ENCODE data around the gene RAB7B.

The RAB7B gene

GRCh38 chr1:205975387-205975998 lies 27.7 kb downstream of the RAB7B start:
- Histone ChIP-seq H3K4me1 (ENCODE audit: control insufficient read depth, insufficient read depth, low read length) (no peaks in the 10 kb centered on the region), H3K27me3 (ENCODE audit: control insufficient read depth, insufficient read depth, low read length) (no peaks in the 10 kb centered on the region), H3K27ac (ENCODE audit: low read depth, low read length) (no peak overlapping the region), H3K4me3 (ENCODE audit: low read length) (no peak overlapping the region), H3K36me3 (ENCODE audit: control insufficient read depth, insufficient read depth, low read length) (no peaks in the 10 kb centered on the region), H3K9ac (ENCODE audit: low read length) (no peak overlapping the region)

- no peak overlapping the region for H3K9ac ChIP-seq (ENCODE audit: low read length)
- H3K4me1 ChIP-seq (ENCODE audit: control insufficient read depth, insufficient read depth, low read length) = no peaks in the 10 kb centered on the region
Observed at GRCh38 chr1:205974712-205975111, 28.5 kb downstream of the RAB7B start.

GRCh38 chr1:205973377-205974232 lies 29.6 kb downstream of the RAB7B start:
- Histone ChIP-seq H3K27me3 (ENCODE audit: control insufficient read depth, insufficient read depth, low read length) (no peaks in the 10 kb centered on the region), H3K27ac (ENCODE audit: low read depth, low read length) (no peak overlapping the region), H3K9ac (ENCODE audit: low read length) (no peak overlapping the region), H3K4me3 (ENCODE audit: low read length) (no peak overlapping the region), H3K4me1 (ENCODE audit: control insufficient read depth, insufficient read depth, low read length) (no peaks in the 10 kb centered on the region), H3K36me3 (ENCODE audit: control insufficient read depth, insufficient read depth, low read length) (no peaks in the 10 kb centered on the region)

More at GRCh38 chr1:205974712-205975111, 28.5 kb downstream of the RAB7B start:
- Histone ChIP-seq H3K27ac (ENCODE audit: low read depth, low read length) (no peak overlapping the region), H3K36me3 (ENCODE audit: control insufficient read depth, insufficient read depth, low read length) (no peaks in the 10 kb centered on the region), H3K27me3 (ENCODE audit: control insufficient read depth, insufficient read depth, low read length) (no peaks in the 10 kb centered on the region), H3K4me3 (ENCODE audit: low read length) (no peak overlapping the region)

- Histone ChIP-seq H3K4me1 (ENCODE audit: control insufficient read depth, insufficient read depth, low read length) (no peaks in the 10 kb centered on the region), H3K36me3 (ENCODE audit: control insufficient read depth, insufficient read depth, low read length) (no peaks in the 10 kb centered on the region), H3K4me3 (ENCODE audit: low read length) (no peak overlapping the region), H3K9ac (ENCODE audit: low read length) (no peak overlapping the region), H3K27ac (ENCODE audit: low read depth, low read length) (no peak overlapping the region), H3K27me3 (ENCODE audit: control insufficient read depth, insufficient read depth, low read length) (no peaks in the 10 kb centered on the region)
Observed at GRCh38 chr1:205972491-205973168, 30.6 kb downstream of the RAB7B start.

- Histone ChIP-seq H3K27me3 (ENCODE audit: control insufficient read depth, insufficient read depth, low read length) (no peaks in the 10 kb centered on the region), H3K4me1 (ENCODE audit: control insufficient read depth, insufficient read depth, low read length) (no peaks in the 10 kb centered on the region), H3K9ac (ENCODE audit: low read length) (no peak overlapping the region), H3K27ac (ENCODE audit: low read depth, low read length) (no peak overlapping the region), H3K4me3 (ENCODE audit: low read length) (no peak overlapping the region), H3K36me3 (ENCODE audit: control insufficient read depth, insufficient read depth, low read length) (no peaks in the 10 kb centered on the region)
Observed at GRCh38 chr1:205972081-205972480, 31.1 kb downstream of the RAB7B start.

- Histone ChIP-seq H3K4me1 (ENCODE audit: control insufficient read depth, insufficient read depth, low read length) (no peaks in the 10 kb centered on the region), H3K36me3 (ENCODE audit: control insufficient read depth, insufficient read depth, low read length) (no peaks in the 10 kb centered on the region), H3K27me3 (ENCODE audit: control insufficient read depth, insufficient read depth, low read length) (no peaks in the 10 kb centered on the region), H3K27ac (ENCODE audit: low read depth, low read length) (no peak overlapping the region), H3K9ac (ENCODE audit: low read length) (no peak overlapping the region), H3K4me3 (ENCODE audit: low read length) (no peak overlapping the region)
Observed at GRCh38 chr1:205971082-205971481, 32.1 kb downstream of the RAB7B start.

- Histone ChIP-seq H3K9ac (ENCODE audit: low read length) (no peak overlapping the region), H3K27ac (ENCODE audit: low read depth, low read length) (no peak overlapping the region)
Observed at GRCh38 chr1:205970486-205970885, 32.7 kb downstream of the RAB7B start.

GRCh38 chr1:205969229-205969628 lies 34.0 kb downstream of the RAB7B start:
- H3K36me3 ChIP-seq (ENCODE audit: control insufficient read depth, insufficient read depth, low read length) = no peaks in the 10 kb centered on the region
- no peaks in the 10 kb centered on the region for H3K27me3 ChIP-seq (ENCODE audit: control insufficient read depth, insufficient read depth, low read length)
- no peak overlapping the region for H3K9ac ChIP-seq (ENCODE audit: low read length)
- no peak overlapping the region for H3K27ac ChIP-seq (ENCODE audit: low read depth, low read length)
- H3K4me1 ChIP-seq (ENCODE audit: control insufficient read depth, insufficient read depth, low read length) = no peaks in the 10 kb centered on the region
- H3K4me3 ChIP-seq (ENCODE audit: low read length) = no peak overlapping the region

More at GRCh38 chr1:205970486-205970885, 32.7 kb downstream of the RAB7B start:
- no peaks in the 10 kb centered on the region for H3K4me1 ChIP-seq (ENCODE audit: control insufficient read depth, insufficient read depth, low read length)
- no peaks in the 10 kb centered on the region for H3K27me3 ChIP-seq (ENCODE audit: control insufficient read depth, insufficient read depth, low read length)
- H3K36me3 ChIP-seq (ENCODE audit: control insufficient read depth, insufficient read depth, low read length) = no peaks in the 10 kb centered on the region
- H3K4me3 ChIP-seq (ENCODE audit: low read length) = no peak overlapping the region

GRCh38 chr1:205967554-205968335 lies 35.5 kb downstream of the RAB7B start:
- Histone ChIP-seq H3K36me3 (ENCODE audit: control insufficient read depth, insufficient read depth, low read length) (no peaks in the 10 kb centered on the region), H3K9ac (ENCODE audit: low read length) (no peak overlapping the region), H3K27me3 (ENCODE audit: control insufficient read depth, insufficient read depth, low read length) (no peaks in the 10 kb centered on the region), H3K27ac (ENCODE audit: low read depth, low read length) (no peak overlapping the region), H3K4me3 (ENCODE audit: low read length) (no peak overlapping the region), H3K4me1 (ENCODE audit: control insufficient read depth, insufficient read depth, low read length) (no peaks in the 10 kb centered on the region)

- Histone ChIP-seq H3K27ac (ENCODE audit: low read depth, low read length) (no peak overlapping the region), H3K4me1 (ENCODE audit: control insufficient read depth, insufficient read depth, low read length) (no peaks in the 10 kb centered on the region), H3K27me3 (ENCODE audit: control insufficient read depth, insufficient read depth, low read length) (no peaks in the 10 kb centered on the region), H3K36me3 (ENCODE audit: control insufficient read depth, insufficient read depth, low read length) (no peaks in the 10 kb centered on the region), H3K9ac (ENCODE audit: low read length) (no peak overlapping the region), H3K4me3 (ENCODE audit: low read length) (no peak overlapping the region)
Observed at GRCh38 chr1:205965036-205965884, 37.9 kb downstream of the RAB7B start.

GRCh38 chr1:205963352-205964155 lies 39.6 kb downstream of the RAB7B start:
- Histone ChIP-seq H3K27me3 (ENCODE audit: control insufficient read depth, insufficient read depth, low read length) (no peaks in the 10 kb centered on the region), H3K4me1 (ENCODE audit: control insufficient read depth, insufficient read depth, low read length) (no peaks in the 10 kb centered on the region), H3K27ac (ENCODE audit: low read depth, low read length) (no peak overlapping the region), H3K4me3 (ENCODE audit: low read length) (no peak overlapping the region), H3K36me3 (ENCODE audit: control insufficient read depth, insufficient read depth, low read length) (no peaks in the 10 kb centered on the region), H3K9ac (ENCODE audit: low read length) (no peak overlapping the region)

Data from rectal smooth muscle tissue (tissue), 1 donor.